ENCODE measurements around the gene PIAS4.
A peak's percentile ranks its signal among the peaks of the same experiment; 100 is the strongest.

PIAS4 gene

DNA sequence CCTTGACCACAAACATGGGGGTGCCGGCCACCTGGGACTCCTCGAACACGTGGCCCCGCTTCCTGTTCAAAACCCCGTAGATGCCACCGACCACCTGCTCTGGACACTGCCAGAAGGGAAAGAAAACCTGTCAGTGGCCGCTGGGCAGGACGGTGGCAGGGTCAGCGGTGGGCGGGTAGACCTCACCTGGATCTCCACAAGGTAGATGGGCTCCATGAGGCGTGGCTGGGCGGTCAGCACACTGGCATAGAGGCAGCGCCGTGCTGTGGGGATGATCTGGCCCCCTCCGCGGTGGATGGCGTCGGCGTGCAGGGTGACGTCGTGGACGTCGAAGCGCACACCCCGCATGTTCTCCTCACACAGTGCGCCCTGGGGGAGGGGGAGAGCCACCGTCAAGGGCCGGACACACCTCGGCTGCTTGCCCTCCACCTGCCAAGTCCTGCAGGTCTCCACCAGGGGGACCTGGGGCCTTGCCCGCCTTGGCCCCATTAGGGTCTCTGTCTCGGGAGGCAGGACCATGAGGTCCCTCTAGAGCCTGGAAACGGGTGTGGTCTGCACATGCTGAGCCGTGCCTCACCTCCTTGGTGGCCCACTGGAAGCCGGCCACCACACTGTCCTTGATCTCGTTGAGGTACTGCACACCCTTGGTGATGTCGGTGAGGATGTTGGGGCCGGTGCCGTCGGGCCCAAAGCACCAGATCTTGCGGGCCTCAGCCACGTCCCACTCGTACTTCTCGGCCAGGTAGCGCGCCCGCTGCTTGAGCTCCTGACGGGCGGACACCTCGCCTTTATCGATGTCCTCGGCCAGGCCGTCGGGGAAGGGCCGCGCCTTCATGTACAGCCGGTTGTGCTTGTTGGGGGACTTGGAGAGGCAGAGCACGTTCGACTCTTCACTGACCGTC, 30.0 kb upstream of the PIAS4 start:
- DNase-seq, result no peak

DNA sequence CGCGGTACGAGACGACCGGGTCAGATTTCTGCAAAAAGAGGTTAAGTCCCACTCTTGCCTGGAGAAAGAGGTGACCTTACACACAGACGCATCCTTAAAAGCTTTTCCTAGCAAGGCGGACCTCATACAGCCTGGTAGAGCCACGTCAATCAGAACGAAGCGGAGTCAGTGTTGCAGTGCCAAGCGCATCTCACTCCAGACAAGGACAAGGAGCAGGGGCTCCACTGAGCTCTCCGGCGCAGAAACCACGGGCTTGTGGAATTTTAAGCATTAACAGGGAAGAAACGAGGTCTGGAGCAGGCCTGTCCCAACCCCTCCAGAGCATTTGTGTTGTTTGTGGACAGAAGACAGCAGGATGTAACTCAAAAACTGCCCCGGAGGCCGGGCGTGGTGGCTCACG, 29.4 kb upstream of the PIAS4 start:
- DNase-seq, result no peak

DNA sequence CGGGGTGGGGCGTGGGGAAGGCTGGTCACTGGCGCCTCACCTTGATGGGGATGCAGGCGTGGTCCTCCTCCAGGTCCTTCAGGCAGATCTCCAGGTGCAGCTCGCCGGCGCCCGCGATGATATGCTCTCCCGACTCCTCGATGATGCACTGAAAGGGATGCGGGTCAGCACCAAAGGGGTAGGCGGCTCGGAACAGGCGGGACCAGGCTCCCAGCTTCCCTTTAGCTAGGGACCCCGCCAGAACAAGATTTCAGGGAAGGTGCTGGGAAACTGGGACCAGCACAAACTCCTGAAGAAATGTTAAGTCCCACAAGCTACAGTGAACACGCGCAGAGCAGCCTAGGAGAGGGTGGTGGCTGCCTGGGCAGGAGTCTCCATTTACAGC, 28.3 kb upstream of the PIAS4 start:
- DNase-seq, result no peak

DNA sequence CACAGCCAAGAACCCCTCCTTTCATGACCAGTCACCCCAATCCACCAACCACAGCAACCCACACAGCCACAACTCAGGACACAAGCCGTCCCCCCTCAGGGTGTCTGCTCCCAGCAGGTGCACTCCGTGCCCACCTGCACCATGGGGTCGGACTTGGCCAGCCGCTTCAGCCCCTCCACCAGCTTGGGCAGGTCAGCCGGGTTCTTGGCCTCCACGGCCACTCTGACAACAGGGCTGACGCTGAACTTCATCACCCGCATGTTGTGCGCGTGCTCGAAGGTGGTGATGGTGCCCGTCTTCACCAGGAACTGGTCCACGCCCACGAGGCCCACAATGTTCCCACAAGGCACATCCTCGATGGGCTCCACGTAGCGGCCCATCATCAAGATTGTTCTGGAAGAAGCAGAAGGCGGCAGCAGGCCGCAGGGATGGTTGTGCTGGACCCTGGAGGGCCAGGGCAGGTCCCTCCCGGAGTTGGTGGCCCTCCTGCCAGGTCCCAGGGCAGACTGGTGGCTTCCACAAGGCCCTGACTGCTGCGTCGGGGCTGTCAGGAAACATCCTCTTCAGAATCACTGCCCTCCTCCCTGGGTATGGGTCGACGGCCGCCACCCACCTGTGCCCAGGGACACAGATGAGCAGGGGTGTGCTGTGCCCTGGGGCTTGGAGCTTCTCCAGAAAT, 27.7 kb upstream of the PIAS4 start:
- no peak for DNase-seq

DNA sequence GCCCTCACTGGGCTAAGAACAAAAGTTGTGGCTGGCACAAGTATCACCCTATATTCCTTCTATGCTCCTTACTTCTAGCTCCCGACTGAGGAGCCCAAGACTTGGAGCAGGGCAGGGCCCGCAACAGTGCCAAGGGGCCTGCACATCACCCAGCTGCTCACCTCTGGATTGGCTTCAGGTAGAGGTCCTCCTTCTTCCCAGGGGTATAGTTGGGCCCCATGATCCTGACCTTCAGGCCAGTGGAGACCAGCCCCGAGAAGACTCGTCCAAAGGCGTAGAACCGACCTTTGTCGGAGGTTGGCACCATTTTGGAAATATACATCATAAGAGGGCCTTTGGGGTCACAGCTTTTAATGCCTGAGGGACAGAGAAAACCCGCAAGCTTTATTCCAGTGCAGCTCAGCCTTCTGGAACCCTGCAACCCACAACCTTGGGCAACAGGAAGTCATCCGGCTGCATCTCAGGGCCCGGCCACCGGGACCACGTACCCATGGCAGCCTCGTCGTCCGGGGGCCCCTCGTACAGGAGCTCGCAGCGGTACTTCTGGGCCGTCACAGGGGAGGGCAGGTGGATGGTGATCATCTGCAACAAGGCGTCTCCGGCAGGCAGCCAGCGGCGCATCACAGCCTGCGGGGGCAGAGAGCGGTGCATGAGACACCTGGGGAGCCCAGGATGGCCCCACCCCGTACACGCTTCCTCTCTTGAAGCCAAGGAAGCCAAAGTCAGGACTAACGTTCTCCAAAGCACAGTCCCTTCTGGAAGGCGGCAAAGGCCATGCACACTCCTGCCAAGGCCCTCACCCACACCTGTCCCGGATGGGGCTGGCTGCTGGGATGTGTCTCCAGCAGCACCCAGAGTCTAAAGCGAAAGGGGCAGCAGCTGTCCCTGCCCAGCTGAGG, 26.9 kb upstream of the PIAS4 start:
- no peak for DNase-seq

DNA sequence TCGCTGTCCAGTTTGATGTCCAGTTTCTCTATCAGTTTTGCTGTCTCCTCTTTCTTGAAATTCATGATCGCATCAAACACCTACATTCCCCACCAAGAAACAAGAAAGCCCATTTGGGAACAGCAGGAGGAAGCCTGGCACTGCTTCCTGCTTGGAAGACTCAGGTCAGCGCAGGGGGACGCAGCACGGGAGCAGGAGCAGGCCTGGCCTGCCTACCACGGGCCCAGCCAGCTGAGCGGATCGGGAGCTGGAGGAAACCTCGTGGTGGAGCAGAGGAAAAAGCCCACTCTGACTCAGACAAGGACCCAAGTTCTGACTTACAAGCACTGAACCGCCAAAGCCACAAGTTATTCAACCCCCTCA, 26.2 kb upstream of the PIAS4 start:
- DNase-seq, result no peak

DNA sequence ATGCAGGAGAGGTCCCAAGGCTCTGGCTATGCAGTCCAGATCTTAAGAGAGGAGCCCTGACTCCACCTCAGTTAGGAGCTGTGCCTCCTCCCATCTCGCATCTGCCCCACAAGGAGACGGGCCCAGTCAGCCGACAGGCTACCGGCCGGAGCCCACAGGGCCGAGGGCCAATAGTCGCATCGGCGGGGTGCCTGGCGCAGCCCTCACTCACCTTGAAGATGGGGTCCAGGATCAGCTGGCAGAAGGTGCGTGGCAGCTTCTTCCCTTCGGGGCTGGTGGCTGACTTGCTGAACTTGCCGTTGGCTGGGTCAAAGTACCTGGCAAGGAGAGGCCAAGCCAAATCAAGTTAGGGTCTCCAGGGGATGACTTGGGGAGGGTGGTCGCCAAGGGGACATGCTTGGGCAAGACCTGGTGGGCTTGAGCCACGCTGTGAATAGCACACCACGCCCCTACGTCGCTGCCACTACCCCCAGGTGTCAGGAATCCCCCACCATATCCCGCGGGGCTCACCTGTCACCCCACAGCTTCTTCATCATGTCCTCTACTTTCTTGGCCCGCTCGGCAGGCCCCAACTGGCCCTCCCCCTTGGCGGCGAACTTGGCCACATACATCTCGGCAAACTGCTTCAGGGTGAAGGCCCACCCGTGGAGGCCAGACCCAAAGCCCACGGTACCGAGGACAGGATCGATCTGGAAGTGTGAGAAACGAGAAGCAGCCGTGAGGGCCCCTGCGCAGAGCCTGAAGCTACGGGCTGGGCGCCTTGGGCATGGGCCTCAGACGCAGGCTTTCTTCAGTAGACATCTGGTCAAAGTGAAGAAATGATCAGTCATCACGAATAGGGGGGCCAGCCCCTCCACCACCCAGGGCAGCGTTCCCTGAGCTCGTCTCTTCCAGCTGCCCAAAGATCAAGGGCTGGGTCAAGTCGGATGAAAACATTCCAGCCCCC, 25.5 kb upstream of the PIAS4 start:
- DNase-seq, result no peak

DNA sequence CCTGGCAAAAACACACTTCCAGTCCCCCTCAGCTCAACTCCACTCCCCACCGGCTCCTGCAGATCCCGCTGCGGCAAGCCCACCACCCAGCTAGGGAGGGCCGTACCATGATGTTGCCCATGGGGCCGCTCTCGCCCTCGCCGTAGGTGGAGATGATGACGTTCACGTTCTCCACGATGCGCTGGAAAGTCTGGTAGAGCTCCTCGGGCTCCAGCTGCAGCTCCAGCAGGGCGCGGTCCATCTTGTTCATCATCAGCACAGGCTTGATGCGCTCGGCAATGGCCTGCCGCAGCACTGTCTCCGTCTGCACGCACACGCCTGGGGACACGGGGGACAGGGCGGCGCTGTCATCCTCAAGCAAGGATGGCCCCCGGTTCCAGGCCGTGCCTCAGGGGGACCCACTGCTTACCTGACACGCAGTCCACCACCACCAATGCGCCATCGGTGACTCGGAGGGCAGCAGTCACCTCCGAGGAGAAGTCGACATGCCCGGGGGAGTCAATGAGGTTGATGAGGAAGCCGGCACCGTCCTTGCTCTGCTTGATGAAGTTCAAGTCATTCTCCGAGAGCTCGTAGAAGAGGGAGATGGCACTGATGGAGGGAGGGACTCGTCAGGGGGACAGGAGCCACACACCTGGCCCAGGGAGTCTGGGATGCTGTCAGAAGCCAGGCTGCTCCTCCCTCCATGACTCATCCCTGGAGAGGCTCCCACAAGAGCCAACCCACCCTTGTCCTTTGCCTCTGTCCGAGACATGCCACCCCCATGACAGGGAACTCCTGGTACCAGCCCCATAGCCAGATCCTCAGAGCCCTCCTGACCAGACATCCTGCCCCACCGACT, 24.6 kb upstream of the PIAS4 start:
- no peak for DNase-seq

DNA sequence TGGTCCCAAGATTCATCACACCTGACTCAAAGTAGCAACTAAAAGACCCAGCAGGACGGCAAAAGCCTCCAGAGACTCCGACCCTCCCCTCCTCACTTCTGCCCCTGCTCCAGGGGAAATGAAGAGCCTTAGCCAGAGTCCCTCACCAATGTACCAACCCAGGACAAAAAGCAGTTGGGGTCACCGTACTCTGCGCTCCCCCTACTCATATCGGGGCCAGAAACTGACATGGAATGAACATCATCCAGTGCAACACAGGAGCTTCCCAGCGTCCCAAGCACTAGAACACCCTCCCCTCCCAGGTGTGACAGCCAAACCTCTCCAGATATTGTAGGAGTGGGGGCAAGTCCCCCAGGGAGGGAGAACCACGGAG, 24.0 kb upstream of the PIAS4 start:
- DNase-seq, result no peak

DNA sequence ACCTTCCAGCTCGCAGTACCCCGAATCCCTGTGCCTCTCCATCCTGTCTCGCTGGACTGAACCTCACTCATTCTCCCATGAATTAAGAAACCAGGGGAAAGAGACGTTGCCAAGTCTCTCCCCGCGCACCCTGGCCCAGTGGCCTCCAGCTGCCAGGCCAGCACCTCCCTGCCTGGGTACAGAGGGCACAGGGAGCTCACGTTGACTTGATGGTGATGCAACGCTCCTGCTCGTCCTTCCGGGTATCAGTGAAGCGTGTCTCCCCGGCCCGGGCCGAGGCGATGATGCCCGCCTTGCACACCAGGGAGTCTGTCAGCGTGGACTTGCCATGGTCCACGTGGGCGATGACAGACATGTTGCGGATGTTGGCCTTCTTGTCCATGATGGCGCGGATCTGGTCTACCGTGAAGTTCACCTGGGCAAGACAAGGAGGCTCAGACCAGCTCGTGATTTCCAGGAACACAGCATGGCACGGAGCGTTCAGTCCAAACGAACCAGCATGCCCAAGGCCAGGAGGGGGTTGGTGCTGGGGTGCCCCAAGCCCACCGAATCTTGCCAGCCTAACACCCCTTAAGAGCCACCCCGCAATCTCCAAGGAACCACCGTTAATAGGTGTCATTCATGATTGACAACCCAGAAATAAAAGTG, 23.5 kb upstream of the PIAS4 start:
- DNase-seq, result no peak

DNA sequence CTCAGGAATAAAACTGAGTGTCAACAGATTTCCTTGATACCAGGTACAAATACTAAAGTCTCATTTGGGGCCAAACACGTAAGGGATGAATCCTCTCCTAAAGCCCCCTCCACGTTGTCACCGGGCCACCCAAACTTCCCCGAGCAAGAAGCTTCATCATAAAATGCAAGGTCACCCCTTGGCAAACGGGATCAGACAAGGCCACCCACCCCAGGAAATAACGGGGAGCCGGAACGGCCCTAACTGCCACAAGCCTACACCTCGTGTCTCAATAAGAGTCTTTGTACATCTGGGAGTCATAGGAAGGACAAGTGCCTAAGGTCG, 23.0 kb upstream of the PIAS4 start:
- DNase-seq, result no peak

DNA sequence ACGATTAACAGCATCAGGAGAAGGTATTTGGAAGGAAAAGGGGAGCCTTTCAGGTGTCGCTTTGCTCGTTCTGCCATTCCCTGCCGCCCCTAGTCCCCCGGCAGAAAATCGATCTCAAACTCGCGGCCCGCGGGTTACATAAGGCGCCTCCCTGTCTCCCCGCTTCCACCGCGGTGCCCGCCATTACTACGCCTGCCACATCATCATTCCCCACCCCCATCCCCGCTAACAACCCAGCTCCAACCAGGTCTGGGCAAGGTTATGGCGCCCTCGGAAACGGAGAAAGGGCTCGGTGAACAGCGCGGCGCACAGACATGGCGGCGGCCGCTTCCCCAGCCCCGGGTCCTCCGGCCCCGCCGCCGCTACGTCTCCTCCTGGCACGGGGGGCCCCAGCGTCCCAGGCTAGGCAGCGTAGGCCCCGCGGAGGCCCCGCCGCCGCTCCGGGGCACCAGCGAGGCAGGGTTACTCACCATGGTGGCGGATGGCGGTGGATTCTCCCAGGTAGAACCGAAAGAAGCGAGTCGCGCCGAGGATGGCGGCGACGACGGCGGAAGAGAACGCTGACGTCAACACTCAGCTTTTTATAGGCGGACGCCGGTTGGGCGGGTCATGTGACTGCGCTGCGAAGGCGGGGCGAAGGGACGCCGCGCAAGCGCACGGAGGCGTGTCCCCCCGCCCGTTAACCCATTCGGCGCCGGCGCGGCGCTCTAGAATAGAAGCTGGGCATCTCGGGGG, 22.5 kb upstream of the PIAS4 start, which contains the start of gene EEF2:
EEF2 (minus strand) TSS at position 556 of the 735 bp plus-strand sequence; CDS start at position 473, 83 bp downstream.
- peak in 1 of 2 experiments; percentile 73 for DNase-seq

DNA sequence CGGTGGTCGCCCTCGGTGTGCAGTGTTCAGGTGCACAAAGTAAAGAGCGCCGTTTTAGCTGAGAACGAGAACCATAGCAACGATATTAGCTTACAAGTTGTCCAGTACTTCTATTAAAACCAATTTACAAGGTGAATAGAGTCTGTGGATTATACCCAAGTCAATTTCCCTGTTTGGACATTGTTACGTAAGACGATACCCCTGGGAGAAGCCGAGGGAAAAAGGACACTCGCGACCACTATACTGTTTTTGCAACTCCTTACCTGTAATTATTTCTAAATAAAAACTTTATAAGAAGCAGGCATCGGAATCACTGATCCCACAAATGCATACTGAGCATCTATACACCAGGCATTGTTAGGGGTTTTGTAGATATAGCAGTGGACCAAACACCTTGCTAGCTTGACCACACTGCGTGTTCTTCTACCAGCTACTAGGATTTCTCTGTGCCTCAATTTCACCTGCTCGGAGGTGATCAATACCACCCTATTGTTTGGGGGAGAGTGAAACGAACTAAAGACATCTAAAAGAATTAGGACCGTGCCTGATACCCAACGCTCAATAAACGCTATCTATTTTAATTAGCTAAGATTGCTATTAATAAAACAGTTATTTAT, 21.8 kb upstream of the PIAS4 start:
- no peak for DNase-seq

DNA sequence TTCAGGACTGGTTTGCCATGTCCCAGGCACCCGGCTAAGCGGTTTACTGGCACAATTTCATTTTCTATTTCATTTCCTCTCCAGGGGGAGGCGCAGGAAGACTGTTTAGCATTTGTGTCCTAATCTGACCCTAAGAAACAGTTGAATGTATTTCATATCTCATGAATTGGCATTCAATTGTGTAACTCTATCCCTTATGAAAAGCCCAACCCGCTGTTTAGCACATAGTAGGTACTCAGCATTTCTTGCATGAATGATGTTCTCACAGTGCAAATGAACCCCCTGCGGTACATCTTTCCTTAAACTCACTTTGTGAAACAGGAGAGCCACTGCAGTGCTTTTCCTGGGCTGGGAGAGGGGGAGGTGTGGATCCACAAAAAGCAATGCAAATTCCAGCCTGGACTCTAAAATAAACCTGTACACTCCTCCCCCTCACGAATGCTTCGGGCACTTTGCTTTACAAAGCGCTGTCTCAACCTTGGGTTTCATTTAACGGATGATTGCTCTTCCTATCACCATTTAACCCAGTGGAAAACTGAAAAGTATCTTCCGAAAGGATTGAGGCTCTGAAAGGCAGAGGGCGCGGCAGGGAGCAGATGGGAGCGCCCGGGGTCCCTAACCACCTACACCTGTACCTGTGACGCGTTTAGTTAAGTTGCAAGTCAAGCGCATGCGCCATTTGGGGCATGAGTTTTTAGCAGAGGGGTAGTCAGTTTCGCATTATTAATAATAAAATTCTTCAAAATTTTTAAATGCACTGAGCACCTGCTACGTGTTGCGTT, 21.1 kb upstream of the PIAS4 start:
- peak; percentile 19 to 84 for DNase-seq

DNA sequence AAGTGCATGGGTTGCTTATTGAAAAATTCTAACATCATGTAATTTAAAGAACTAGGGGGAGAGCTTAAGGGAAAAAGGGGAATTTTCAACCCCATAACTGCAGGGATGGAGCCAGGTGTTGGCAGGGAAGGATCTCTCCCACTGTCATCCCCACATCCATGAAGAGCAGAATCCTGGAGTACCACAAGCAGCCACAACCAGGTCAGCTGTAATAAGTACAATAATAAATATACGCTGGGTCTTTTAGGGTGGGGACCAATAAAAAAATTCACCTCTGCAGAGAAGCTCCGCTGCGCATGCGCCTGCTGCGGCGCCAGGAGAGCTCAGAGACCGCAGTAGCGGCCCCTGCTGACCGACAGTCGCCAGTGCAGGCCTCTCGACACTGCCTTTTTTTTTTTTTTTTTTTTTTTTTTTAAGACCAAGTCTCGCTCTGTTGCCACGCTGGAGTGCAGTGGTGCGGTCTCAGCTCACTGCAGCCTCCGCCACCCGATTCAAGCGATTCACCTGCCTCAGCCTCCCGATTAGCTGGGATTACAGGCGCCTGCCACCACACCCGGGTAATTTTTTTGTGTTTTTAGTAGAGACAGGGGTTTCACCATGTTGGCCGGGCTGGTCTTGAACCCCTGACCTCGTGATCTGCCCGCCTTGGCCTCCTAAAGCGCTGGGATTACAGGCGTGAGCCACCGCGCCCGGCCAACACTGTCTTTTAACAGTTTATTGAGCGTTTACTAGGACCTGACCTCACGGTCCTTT, 19.7 kb upstream of the PIAS4 start:
- peak; percentile 26 to 84 for DNase-seq

DNA sequence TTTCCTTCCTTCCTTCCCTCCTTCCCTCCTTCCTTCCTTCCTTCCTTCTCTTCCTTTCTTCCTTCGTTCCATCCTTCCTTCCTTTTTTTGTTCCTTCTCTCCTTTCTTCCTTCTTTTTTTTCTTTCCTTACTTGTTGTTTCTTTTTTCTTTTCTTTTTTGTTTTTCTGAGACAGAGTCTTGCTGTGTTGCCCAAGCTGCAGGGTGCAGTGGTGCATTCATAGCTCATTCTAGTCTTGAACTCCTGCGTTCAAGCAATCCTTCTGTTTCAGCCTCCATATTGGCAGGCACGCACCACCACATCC, 16.8 kb upstream of the PIAS4 start:
- no peak for DNase-seq

DNA sequence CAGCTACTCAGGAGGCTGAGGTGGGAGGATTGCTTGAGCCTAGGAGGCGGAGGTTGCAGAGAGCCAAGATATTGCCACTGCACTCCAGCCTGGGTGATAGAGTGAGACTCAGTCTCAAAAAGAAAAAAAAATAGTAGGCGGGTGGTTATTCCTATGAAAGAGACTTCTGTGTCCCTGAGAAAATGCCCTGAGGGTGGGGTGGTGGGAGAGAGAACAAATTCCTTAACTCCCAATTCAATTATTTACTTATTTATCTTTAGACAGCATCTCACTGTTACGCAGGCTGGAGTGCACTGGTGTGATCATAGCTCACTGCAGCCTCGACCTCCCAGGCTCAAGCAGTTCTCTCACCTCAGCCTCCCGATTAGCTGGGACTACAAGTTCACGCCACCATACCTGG, 11.9 kb upstream of the PIAS4 start:
- DNase-seq, result no peak
